ENCODE results near the gene CREB3L2.
"Not testable (repeated sequence)": the region's sequence is repeated elsewhere in the genome, so short reads cannot be mapped to it uniquely, and the experiment has no call there.

Gene CREB3L2

DNA sequence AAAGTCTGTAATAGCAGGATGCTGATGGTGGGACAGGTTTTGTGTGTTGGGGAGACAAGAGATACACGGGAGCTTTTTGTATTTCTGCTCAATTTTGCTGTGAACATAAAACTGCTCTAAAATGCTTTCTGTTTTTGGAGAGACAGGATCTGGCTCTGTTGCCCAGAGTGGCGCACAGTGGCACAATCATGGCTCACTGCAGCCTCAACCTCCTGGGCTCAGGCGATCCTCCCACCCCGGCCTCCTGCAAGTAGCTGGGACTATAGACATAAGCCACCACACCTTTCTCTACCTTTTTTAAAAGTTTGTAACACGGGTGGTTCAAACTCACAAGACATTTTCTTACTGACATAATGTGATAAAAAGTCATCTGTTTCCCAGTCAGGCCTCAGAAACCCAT, 14.3 kb downstream of the CREB3L2 start:
- no peak for DNase-seq (ENCODE audit: low spot score)

DNA sequence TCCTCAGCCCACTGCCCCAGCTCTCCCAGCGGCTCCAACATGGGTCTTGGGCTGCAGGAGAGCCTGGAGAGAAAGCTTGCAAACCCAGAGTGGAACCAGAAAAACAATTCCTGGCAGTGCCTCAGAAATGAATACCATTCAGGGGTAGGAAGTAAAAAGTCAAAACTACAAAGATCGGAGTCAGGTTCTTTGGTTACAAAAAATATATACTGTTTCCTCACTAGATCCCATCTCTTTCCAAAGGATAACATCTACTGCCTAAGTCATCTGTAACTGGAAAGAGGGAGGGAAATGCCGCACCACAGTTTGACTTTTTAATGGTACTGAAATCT, 14.9 kb downstream of the CREB3L2 start:
- no peak for DNase-seq (ENCODE audit: low spot score)

DNA sequence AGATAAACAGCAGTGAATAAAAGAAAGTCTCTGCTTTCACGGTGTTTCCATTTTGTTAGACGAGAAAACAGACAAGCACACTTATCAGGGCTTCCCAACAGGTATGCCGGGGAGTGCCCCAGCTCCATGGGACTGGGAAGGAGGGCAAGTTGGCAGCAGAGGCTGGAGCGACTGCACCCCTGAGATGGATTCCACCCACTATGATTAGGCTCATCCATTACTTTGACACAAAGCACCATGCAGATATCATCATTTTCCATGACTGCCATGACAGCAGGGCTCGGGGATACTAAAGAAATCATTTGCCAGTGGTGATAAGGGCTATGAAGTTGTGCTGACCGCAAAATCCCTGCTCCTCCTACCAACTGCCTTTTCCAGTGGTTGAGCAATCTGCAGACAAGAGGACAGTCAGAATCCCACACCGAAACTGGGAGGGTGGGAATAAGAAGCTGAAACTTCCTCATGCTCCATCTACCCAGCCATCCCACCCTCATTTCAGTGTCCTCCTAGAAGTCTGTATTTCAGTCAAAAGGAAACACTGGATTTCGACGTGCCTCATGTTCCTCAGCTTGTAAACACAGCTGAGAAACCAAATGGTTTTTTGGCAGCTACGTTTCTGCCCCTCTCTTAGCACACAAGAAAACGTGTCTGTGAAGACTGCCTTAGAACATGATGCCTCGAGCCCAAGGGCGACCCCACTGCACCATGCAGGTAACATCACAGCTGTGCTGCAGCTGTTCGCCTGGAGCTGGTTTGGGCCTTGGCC, 15.5 kb downstream of the CREB3L2 start:
- DNase-seq (ENCODE audit: low spot score), result no peak

DNA sequence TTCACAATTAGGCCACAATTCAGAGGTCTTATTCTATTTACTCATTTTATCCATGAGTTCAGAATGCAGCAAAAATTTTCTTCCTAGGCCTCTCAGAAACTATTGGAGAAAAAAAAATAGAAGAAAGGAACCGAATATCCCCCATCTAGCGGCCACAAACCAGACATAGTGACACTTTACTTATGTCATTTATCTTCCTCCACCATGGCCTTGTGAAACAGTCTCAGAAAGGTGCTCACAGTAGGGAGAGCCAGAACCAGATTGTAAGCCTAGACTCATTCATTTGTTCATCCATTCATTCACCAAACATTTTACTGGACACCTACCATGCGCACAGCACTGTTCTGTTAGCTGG, 16.0 kb downstream of the CREB3L2 start:
- no peak for DNase-seq (ENCODE audit: low spot score)

DNA sequence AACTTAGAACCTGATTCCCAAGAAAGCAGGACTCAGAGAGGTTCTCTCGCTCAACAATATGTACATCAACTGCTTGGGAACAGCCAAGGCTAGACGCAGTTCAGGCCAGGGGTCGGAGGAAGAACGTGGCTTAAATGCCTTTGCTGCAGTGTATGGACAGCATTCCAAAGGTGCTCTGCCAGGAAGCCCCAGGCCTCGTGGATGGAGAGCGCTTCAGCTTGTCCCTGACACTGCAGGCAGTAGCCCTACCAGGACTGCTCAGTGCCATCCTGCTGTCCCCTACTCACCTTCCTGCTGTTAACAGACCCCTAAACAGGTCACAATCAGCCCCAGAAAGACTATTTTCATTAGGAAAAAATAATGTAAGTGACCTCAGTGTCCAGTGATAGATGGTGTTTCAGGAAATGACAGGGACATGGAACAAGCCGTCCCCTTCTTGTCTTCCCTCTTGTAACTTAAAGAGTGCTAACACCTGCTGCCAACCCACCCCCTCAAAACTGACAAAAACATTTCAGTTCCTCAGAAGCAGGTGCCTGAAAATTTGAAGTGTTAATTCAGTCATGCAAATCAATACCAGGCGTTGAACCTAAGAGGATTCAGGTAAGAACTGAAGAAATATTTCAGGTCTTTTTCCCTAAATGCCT, 16.5 kb downstream of the CREB3L2 start:
- DNase-seq (ENCODE audit: low spot score), result no peak

DNA sequence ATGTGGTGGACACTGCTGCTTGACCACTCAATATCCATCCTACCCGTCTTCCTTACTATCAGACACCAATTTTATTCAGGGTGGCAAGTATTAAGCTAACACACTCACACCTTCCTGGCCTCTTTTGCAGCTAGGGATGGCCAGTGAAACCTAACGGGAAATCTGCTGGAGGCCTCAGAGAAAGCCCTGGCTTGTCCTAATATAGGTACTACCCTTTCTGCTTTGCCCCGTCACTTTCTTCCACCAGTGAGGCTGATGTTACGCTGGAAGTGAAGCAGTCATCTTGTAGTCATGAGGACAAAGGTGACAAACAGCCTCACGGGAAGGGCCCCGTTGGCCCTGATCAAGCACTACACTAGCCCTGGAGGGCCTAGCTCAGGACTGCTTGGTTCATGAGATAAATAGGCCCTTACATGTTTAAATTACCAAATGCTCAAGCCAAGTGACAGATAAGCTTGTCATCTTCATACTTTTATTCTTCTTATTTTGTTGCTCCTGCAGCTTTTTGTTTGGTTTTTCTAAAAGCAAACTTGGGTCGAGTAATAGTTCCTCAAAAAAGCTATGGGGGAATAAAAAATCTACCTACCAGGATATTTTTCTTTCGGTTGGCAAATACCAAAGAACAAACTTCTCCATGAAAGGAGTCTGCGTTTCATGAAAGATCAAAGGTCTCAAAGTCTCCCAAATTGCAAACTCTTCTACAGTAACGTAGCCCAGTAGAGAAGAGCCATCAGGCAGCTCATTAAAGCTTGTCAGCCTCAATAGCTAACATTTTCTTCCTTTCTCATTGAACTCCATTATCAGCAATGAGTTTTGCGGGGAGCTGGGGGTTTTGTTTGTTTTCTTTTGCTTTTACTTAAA, 17.5 kb downstream of the CREB3L2 start:
- DNase-seq (ENCODE audit: low spot score), result no peak

DNA sequence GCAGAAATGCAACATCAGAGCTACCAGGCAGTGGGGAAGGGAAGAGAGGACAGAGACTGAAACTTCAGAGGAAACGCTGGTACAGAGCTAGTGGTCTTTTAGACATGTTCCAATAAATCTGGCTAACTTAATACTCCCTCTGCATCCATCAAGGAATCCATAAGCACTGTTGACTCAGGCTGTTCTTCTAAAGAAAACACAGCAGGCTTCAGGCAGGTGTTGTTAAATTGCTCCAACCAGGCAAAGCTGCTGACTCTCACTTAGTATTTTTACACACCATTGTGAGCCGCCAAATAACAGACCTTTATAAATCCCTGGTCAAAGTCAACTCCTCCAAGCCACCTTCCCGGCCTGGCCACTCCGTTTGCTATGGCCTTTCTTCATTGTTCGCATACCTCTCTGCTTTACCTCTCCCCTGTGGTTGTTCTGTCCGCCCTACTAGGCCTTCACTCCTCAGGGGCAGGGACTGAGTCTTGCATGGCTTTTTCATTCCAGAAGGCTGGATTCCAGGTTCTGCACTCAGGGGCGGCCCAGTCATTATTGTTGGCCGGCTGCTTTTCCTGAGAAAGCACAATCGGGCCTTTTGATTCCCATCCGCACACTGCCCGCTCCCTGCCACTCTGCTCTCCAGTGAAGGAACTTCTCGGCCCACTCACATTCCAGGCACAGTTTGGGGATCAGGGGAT, 18.4 kb downstream of the CREB3L2 start:
- no peak for DNase-seq (ENCODE audit: low spot score)

DNA sequence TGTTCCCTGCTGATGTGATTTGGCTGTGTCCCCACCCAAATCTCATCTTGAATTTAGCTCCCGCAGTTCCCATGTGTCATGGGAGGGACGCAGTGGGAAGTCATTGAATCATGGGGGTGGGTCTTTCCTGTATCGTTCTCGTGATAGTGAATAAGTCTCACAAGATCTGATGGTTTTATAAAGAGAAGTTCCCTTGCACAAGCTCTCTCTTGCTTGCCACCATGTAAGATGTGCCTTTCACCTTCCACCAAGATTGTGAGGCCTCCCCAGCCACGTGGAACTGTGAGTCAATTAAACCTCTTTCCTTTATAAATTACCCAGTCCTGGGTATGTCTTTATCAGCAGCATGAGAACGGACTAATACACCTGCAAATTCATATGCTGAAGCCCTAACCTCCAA, 19.5 kb downstream of the CREB3L2 start:
- DNase-seq (ENCODE audit: low spot score), result not testable (repeated sequence)

DNA sequence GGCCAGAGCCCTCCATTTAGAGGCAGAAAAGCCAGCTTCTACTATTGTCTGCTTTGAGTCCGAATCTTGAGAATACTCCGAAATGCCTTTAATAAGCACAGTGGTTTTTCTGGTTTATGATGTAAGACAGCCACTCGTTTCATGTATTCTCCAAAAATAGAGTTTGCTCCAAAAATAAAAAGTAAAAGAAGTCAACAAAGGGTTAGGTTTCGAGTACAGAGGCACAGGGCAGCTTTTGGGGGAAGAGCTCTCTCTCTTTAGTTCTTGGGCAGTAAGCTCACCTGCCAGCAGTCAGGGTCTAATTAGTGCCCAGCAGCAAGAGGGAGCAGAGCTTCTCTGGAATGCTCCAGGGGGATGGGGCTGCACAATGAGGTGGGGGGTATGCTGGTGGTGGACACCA, 20.2 kb downstream of the CREB3L2 start:
- no peak for DNase-seq (ENCODE audit: low spot score)

DNA sequence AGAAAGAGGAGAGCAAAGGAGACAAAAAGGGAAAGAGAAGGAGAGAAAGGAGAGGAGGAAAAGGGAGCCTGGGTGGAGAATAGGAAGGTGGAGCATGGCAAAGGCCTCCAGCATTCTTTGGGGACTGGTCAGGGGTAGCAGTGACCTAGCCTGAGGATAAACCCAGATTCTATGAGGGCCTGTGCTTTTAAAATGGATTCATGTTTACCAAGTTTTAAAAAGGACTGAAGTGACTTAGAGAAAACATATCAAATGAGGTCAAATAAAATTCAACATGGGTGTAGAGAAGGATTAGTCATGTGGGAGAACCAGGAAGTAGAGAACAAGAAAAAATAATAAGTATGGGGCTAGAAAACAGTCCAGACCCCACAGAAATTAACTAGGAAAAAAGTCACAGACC, 20.7 kb downstream of the CREB3L2 start:
- DNase-seq (ENCODE audit: low spot score), result no peak

DNA sequence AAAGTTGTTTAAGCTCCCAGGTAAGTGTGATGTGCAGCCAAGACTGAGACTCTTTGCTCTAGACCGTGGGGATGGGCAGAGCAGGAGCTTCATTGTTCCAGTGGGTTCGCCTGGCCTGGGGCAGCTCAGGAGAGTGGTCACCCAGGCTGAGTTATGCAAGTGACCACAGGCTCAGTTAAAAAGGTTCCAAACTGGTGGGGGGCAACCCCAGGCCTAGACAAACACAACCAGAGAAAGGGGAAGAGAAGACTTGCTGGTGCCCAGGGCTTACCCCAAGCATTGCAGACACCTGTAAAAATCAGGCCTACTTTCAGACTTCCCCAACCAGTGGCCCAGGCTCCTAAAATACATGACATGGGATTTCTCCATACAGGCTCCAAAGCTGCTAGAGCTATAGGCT, 21.6 kb downstream of the CREB3L2 start:
- no peak for DNase-seq (ENCODE audit: low spot score)

DNA sequence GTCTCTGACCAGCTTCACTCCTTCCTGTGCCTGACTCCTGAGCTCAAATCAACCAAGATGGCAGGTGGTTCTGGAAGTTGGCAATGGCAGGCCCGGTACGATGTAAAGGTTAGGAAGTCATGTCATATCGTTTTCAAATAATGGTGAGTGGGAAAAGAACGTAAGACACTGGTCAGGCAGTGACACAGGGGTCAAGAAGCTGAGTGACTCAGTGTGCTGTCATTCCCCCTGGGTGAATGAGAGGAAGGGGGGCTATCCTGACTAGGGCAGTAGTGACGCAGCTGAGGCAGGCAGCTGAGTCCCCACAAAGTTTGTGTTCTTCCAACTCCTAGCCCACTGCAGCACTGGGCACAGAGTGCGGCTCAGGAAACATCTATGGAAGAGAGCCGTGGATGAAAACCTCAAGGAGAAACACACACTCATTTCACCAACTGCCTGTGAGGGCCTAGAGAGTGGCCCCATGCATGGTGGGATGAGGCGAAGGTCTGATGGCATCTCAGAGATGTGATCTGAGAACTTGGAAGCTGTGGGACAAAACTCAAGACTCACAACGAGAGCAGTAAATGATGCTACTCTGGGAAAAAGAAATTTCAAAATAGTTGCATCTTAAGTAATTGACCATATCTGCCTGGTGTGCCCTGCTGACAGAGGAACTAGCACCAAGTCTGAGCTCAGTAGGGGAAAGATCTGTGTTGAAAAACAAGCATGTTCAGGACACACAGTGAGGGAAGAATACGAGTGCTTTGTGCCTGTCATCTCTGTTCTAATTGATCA, 23.2 kb downstream of the CREB3L2 start:
- DNase-seq (ENCODE audit: low spot score), result peak; percentile 99

DNA sequence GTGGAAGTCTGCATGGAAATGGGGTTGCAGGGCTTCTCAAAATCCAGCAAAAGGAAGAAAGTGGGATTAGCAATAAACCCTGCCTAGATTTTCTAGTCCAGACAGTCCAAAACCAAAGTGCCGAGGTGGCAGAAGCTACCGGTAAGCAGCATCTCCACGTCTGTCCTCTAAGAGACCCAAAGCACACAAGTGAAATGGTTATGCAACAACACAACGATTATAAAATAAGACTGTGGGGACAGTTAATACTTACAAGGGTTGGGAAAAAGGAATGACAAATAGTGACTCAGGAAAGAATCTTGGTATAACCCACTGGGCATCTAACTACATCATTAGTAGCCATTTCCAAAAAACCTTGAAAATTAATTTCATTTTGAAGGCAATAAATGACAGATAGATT, 24.7 kb downstream of the CREB3L2 start:
- DNase-seq (ENCODE audit: low spot score), result peak; percentile 23

DNA sequence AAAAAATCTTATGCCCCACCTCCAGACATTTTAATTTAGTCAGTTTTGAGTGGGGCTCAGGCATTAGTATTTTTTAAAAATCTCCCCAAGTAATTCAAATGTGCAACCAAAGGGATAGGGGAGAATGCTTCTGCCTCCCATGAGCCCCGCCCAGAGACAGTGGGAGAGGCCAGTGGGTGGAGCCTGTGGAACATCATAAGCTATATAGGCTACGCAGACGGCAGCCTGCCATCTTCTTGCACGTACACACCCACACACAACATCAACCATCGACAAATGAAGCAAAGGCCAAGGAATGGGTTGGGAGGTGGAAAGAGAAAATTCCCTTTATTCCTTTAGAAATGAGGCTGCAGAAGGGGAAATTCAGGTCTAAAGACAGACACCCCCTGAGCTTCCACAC, 25.2 kb downstream of the CREB3L2 start:
- no peak for DNase-seq (ENCODE audit: low spot score)

DNA sequence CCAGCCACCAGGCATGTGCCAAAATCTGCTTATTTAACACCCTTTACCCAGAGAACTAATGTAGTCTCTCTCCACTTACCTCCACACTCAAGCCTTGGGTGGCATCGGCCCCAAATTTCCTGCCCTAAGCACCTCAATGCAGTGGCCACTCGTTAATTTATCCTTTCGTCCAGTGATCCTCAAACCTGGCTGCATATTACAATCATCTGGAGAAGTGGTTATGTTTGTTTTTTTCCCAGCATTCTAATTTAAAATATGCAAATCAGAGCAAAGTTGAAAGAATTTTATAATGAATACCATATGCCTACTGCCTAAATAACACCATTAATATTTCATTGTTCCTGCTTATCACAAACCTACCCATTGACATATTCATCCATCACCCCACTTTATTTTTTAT, 25.7 kb downstream of the CREB3L2 start:
- no peak for DNase-seq (ENCODE audit: low spot score)

DNA sequence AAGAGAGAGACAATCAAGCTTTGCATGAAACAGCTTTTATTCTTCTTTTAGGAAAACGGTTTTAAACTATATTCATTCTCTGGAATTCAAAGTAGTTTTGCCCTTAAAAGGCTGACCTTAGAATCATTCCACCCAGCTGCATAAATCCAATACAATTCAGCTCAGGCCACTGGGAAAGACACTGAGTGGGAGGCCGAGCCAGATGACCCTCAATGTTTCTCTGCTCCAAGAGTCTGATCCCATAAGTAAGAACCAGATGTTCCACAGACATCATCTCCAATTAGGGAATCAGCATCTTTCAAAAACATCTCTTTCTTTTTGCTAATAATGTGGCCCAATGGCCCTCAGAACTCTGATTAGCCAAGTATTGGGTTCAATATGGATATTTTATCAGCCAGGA, 26.1 kb downstream of the CREB3L2 start:
- DNase-seq (ENCODE audit: low spot score), result no peak

DNA sequence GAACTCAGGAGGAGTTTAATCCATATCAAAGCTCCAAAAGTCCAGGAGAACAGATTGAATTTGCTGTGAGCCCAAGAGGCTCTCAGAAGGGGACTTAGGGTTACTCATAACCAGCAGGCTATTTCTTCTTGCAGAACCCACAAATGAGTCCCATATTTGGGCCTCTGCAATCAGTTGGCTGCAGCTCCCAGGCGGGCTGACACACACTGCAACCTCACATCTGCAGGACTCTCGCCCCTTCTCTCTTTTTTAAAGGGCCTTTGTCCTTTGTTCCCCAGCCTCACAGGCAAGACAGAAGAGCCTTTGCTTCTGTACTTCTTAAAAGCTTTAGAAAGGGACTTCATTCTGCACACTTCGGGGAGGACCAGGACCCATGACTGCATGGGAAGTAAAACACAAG, 26.7 kb downstream of the CREB3L2 start:
- no peak for DNase-seq (ENCODE audit: low spot score)

DNA sequence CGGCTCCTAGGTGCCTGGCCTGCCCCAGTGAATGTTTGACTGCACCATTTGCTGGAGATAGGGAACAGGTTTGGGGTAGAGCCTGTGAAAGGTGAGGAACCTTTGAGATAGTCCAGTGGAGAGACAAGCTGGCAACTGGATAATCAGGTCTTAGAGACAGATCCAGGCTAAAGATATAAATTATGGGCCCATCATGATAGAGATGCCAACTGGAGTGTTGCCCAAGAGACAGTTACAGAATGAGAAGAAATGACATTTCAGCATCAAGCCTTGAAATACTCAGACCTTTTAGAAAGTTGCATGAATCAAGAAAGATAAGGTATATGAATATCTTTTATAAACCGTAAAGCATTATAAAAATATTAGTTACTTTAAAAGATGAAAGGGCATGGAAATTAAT, 27.1 kb downstream of the CREB3L2 start:
- no peak for DNase-seq (ENCODE audit: low spot score)

DNA sequence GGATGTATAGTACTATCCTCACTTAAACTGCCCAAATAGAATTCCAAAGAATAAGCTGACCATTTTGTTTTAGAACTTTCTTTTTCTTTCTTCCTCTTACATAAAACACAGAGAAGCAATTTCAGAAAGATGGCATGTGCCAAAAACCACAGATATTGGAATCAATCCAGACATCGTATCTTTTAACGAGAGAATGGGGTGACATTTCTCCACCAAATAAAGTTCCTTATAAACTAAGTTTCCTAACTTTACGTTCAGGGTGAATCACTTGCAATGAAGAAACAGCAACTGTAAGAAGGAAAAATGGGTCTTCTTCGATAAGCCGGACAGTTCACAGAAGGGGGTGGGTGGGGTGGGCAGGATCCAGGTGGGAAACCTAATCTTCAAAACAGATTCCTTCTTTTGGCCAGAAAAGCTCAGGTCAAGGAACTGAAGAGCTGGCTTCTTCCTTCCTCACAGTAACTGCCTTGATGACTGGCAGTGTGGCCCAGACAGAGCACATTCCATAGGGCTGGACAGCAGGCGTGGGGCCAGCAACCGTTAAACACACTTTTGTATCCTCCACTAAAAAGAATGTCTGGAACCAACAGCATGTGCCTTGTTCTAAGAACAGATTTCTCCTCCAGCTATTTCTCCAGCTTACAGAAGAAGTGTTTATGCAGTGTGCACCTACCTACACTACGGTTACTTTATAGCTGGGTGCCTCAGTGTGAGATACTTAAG, 31.5 kb downstream of the CREB3L2 start:
- DNase-seq (ENCODE audit: low spot score), result no peak

DNA sequence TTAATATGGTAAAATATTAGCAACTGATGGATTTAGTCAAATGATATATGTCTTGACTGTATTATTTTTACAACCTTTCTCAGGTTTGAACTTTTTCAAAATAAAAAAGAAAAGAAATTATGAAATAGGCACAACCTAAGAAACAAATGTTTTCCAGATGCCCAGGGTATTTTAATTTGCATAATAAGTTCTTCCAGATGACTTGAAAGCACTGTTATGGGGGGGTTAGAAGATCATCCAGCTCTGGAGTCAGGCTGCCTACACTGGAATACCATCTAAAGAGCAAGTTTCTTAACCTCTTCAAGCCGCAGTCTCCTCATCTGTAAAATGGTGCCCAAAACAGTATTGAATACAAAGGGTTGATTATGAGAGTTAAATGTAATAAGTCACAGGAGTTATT, 32.1 kb downstream of the CREB3L2 start:
- DNase-seq (ENCODE audit: low spot score), result no peak

DNA sequence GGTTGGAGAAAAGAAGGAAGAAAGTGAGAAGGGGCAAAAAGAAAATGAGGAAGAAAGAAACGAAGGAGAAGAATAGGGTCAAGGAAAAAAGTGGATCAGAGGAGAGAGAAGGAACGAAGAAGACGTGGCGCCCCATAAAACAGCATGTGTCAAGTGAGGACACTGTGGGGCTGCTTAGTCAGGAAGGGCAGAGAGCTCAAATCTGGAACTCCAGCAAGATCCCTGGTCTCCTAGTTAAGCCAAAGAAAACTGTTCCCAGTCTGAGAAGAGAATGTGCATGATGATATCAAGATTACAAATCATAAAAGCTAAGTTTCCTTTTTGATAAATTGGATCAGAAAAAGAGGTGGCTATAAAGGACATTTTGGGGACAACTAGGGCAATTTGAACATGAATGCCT, 33.0 kb downstream of the CREB3L2 start:
- DNase-seq (ENCODE audit: low spot score), result no peak
